Lower leg skin (tissue), 4 donors: ENCODE data around the gene TRAF4. TPM values are rescaled to one million over a fixed set of nuclear protein-coding genes. Genes with fewer than 3 reads are reported as not detected.

Experiments
- DNase-seq, 2 donors: peaks; one replicate each; pipeline ENCODE4 v3.0.0-alpha.2; 2019; ENCODE audit warnings: low spot score in 2 of 2
- H3K4me3 ChIP-seq: fragments of 200-600 bp; sonication (generic); 2 replicates; pipeline ENCODE4 v1.5.1; 2017; ENCODE audit warnings: mild to moderate bottlenecking, low read depth; ENCODE audit not compliant: poor library complexity, severe bottlenecking
- POLR2A ChIP-seq, 2 donors: fragments of 450-650 bp; IDR thresholded peaks; one replicate each; pipeline ENCODE4 v1.6.1; 2016 to 2017; ENCODE audit warnings: antibody characterized with exemption in 2 of 2, mild to moderate bottlenecking in 1 of 2, moderate library complexity in 1 of 2
- WGBS, 2 donors: methylation state at CpG; one replicate each; pipeline ENCODE4 v1.1.5; 2018; 5-methylcytosine and 5-hydroxymethylcytosine counted together
- intact Hi-C: fragments of 100-400 bp; cut with DNase I; formaldehyde crosslinking; loops from one replicate; pipeline ENCODE4 v1.15.0; 2023; ENCODE audit warnings: low total_unique reads
- total RNA-seq, 4 donors: library from RNA; depleted of rRNA; stranded (reverse); fragments of >200 nt; gene quantifications; one replicate each; pipeline ENCODE4 v1.1.0, GENCODE V29; 2016
- TF ChIP-seq, protein P1 (sequence below), 3 donors: fragments of 450-650 bp; IDR thresholded peaks; one replicate each; pipeline ENCODE4 v1.5.1; 2016; ENCODE audit warnings: antibody characterized with exemption in 3 of 3, mild to moderate bottlenecking in 3 of 3, moderate library complexity in 2 of 3

TRAF4 gene
- total RNA-seq, 4 donors from 2014 or later: 11.0 to 30.9 (median 21.8) TPM

GRCh38 chr17:28725660-28726225 lies 18.1 kb upstream of the TRAF4 start:
- intact Hi-C loops: no loop called here
- DNase-seq: peak in 1 of 2 donors; percentile 54
- WGBS, 2 donors: 1 to 3% methylated on average over 11 to 21 of the region's 45 CpGs
- peak overlapping the region; percentile 17 for H3K4me3 ChIP-seq
- no peak for TF ChIP-seq POLR2A (IDR thresholded peaks at IDR 0.05)
- TF ChIP-seq, protein P1, sequence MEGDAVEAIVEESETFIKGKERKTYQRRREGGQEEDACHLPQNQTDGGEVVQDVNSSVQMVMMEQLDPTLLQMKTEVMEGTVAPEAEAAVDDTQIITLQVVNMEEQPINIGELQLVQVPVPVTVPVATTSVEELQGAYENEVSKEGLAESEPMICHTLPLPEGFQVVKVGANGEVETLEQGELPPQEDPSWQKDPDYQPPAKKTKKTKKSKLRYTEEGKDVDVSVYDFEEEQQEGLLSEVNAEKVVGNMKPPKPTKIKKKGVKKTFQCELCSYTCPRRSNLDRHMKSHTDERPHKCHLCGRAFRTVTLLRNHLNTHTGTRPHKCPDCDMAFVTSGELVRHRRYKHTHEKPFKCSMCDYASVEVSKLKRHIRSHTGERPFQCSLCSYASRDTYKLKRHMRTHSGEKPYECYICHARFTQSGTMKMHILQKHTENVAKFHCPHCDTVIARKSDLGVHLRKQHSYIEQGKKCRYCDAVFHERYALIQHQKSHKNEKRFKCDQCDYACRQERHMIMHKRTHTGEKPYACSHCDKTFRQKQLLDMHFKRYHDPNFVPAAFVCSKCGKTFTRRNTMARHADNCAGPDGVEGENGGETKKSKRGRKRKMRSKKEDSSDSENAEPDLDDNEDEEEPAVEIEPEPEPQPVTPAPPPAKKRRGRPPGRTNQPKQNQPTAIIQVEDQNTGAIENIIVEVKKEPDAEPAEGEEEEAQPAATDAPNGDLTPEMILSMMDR (IDR thresholded peaks at IDR 0.05): no peak

DNA sequence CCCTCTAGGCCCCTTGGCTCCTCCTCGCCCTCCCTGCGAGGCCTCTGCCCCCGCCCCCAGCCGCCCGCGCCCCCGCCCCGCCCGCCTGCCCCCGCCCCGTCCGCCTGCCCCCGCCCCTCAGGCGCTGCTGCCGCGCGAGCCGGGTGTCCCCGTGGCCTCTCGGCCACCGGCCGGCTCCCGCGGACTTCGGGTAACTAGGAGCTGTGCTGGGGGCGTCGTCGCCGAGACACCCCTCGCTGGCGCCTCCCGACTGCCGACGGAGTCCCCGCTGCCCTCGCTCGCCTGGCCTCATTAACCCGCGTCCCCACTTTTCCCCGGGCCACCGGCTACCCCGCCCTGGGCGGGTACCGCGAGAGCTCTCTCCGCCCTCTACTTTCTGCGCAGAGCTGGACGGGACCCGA lies 17.6 kb upstream of the TRAF4 start, which contains the start of gene TLCD1:
Gene TLCD1, minus strand, starts transcription at position 8 of the 401 bp plus-strand sequence. CDS start 136 bp downstream, outside the sequence.
- DNase-seq: peak; percentile 62 to 91
- H3K4me3 ChIP-seq: peak within 1 kb of the TSS; percentile 56
- intact Hi-C loops: no loop called here
- no peak for TF ChIP-seq POLR2A (IDR thresholded peaks at IDR 0.05)
- 0% methylated on average over 4 to 9 of the region's 49 CpGs for WGBS, 2 donors

- TF ChIP-seq, protein P1 (IDR thresholded peaks at IDR 0.05): peak in 2 of 3 donors; percentile 46 to 99
- TF ChIP-seq POLR2A (IDR thresholded peaks at IDR 0.05): no peak
- peak; percentile 92 to 98 for DNase-seq
- H3K4me3 ChIP-seq: peak overlapping the region; percentile 56
- intact Hi-C loops: no loop called here
- WGBS, 2 donors: 1% methylated on average over 45 to 55 of the region's 57 CpGs
Observed at GRCh38 chr17:28726627-28727491, 17.0 kb upstream of the TRAF4 start.

DNA sequence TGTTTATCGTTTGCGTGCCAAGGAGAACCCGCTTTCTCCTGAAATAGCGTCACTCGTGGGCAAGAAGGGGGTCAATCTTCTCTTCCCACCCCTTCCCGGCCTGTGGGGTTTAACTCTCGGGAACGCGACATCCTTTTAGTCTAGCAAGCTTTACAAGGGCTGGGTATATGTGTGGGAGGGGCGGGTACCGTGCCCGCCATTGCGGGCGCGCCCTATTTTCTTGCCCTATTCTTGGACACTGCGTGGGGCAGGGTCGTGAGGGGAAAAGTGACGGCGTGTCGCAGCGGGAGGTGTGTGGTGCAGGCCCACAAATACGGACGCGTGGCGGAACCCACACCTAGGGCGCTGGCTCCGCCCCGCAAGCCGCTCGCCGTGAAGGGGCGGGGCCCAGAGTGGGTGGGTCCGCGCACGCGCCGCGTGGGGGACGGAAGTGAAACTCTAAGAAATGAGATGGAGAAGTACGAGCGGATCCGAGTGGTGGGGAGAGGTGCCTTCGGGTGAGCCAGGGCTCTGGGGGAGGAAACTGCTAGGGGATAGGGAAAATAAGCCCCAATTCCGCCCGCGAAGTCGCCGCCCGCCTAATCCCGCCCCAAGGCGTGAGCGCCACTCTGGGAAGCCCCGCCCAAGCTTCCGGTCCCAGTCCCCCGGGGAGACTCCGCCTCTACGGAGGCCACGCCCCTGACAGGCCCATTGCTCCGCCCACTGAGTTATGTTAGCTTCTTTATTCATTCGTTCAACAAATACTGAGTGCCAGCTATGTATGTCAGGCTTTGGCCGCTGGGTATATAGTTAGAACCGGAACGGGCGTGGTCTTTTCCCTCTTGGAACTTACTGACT lies 15.2 kb upstream of the TRAF4 start, which contains the start of gene NEK8:
Gene NEK8, plus strand, starts transcription at position 425 of the 837 bp plus-strand sequence. Its CDS starts 26 bp downstream, at position 451.
- H3K4me3 ChIP-seq: peak within 1 kb of the TSS; percentile 51
- TF ChIP-seq, protein P1 (IDR thresholded peaks at IDR 0.05): no peak
- no peak for TF ChIP-seq POLR2A (IDR thresholded peaks at IDR 0.05)
- 0 to 1% methylated on average over 52 to 57 of the region's 64 CpGs for WGBS, 2 donors
- intact Hi-C loops: no loop called here
- DNase-seq: peak; percentile 99 to 100

GRCh38 chr17:28729950-28730330 lies 13.9 kb upstream of the TRAF4 start:
- TF ChIP-seq, protein P1 (IDR thresholded peaks at IDR 0.05): no peak
- no peak for TF ChIP-seq POLR2A (IDR thresholded peaks at IDR 0.05)
- no peak for DNase-seq
- intact Hi-C loops: no loop called here
- H3K4me3 ChIP-seq: no peak overlapping the region
- 76 to 85% methylated on average over 11 of the region's 11 CpGs for WGBS, 2 donors
